K562 (cell line): ENCODE measurements around the gene DDX41. TPM values are rescaled to one million over a fixed set of nuclear protein-coding genes. Genes with fewer than 3 reads are reported as not detected.
A peak's percentile ranks its signal among the peaks of the same experiment; 100 is the strongest.

Experiments
- CBX3 ChIP-seq, 2 experiments: IDR thresholded peaks; 1 replicate in 1 of 2; 2 replicates in 1 of 2; pipeline ENCODE4 v1.6.1; 2012; ENCODE audit warnings: inconsistent platforms in 2 of 2, low read length in 2 of 2, borderline replicate concordance in 1 of 2, control low read depth in 1 of 2
- CBX5 ChIP-seq: IDR thresholded peaks from 2 replicates; pipeline ENCODE4 v1.6.1; 2014; ENCODE audit warnings: low read depth, borderline replicate concordance
- EHMT2 ChIP-seq: fragments of 450-650 bp; IDR thresholded peaks from 2 replicates; pipeline ENCODE4 v1.6.1; 2018; ENCODE audit warnings: antibody characterized with exemption
- ERF ChIP-seq: fragments of 450-650 bp; formaldehyde crosslinking; IDR thresholded peaks from 2 replicates; pipeline ENCODE4 v1.4.0; 2020; ENCODE audit warnings: mild to moderate bottlenecking, mixed read lengths
- FOXM1 ChIP-seq, 2 experiments: fragments of 450-650 bp in 1 of 2; sonication (generic) in 1 of 2; formaldehyde crosslinking in 1 of 2; IDR thresholded peaks; 2 replicates each; pipeline versions ENCODE4 v1.6.1 to v1.9.0; 2017 to 2022; ENCODE audit warnings: low read depth in 2 of 2, mild to moderate bottlenecking in 2 of 2, missing genetic modification reagents in 1 of 2, moderate library complexity in 1 of 2
- NR2C2 ChIP-seq, 2 experiments: fragments of 200-800 bp in 1 of 2; sonication (Bioruptor generic) in 1 of 2; sonication (generic) in 1 of 2; formaldehyde crosslinking in 1 of 2; IDR thresholded peaks; 2 replicates each; pipeline versions ENCODE4 v1.6.1 to v1.8.0; 2016 to 2022; ENCODE audit warnings: mild to moderate bottlenecking in 1 of 2, missing compliant biosample characterization in 1 of 2, missing genetic modification characterization in 1 of 2, missing genetic modification reagents in 1 of 2
- RFX7 ChIP-seq: fragments of 250-450 bp; sonication (Bioruptor Pico); IDR thresholded peaks from 2 replicates; pipeline ENCODE4 v1.5.1; 2021; ENCODE audit warnings: mild to moderate bottlenecking
- TEAD1 ChIP-seq, 2 experiments: fragments of 450-650 bp in 1 of 2; sonication (generic) in 1 of 2; formaldehyde crosslinking; IDR thresholded peaks; 2 replicates each; pipeline versions ENCODE4 v1.4.0 to v1.8.0; 2020 to 2022; ENCODE audit warnings: mild to moderate bottlenecking in 2 of 2, missing genetic modification reagents in 1 of 2
- TEAD4 ChIP-seq, 2 experiments: sonication (generic) in 1 of 2; formaldehyde crosslinking in 1 of 2; IDR thresholded peaks; 2 replicates each; pipeline versions ENCODE4 v1.6.1 to v1.8.0; 2012 to 2022; ENCODE audit warnings: borderline replicate concordance in 1 of 2, inconsistent platforms in 1 of 2, low read length in 1 of 2, mild to moderate bottlenecking in 1 of 2, missing genetic modification reagents in 1 of 2
- ZBTB11 ChIP-seq, 3 experiments: fragments of 200-800 bp in 1 of 3; fragments of 250-450 bp in 1 of 3; fragments of 450-650 bp in 1 of 3; sonication (Bioruptor Pico) in 1 of 3; sonication (Bioruptor generic) in 1 of 3; formaldehyde crosslinking in 1 of 3; IDR thresholded peaks; 2 replicates each; pipeline versions ENCODE4 v1.6.1 to v1.8.0; 2016 to 2022; ENCODE audit warnings: mild to moderate bottlenecking in 2 of 3, missing genetic modification characterization in 2 of 3, missing compliant biosample characterization in 1 of 3, moderate library complexity in 1 of 3
- ZNF146 ChIP-seq: IDR thresholded peaks from one replicate; pipeline ENCODE4 v1.6.1; 2018; ENCODE audit warnings: missing compliant biosample characterization; ENCODE audit not compliant: unreplicated experiment
- ZNF449 ChIP-seq: fragments of 250-450 bp; sonication (Bioruptor Pico); IDR thresholded peaks from 2 replicates; pipeline ENCODE4 v1.8.0; 2022; ENCODE audit warnings: moderate library complexity, mild to moderate bottlenecking, inconsistent platforms
- ZNF589 ChIP-seq: fragments of 200-800 bp; sonication (Bioruptor generic); IDR thresholded peaks from 2 replicates; pipeline ENCODE4 v1.6.1; 2016; ENCODE audit warnings: low read depth, missing genetic modification characterization, missing compliant biosample characterization
- polyA plus RNA-seq, 8 experiments: library from polyadenylated mRNA; depleted of rRNA in 4 of 8; stranded (reverse) in 5 of 8; unstranded in 3 of 8; fragments of >200 nt; fragmentation: Nextera tagmentation in 2 of 8; fragmentation: Illumina TruSeq in 1 of 8; extraction: Ambion mirVana in 2 of 8; extraction: Trizol in 1 of 8; gene quantifications; 2 replicates each; pipeline versions ENCODE4 v1.2.1 to v1.2.3, GENCODE V29; 2011 to 2014; ENCODE audit warnings: inconsistent platforms in 1 of 8, missing spikeins in 1 of 8
- total RNA-seq, 7 experiments: library from RNA; depleted of rRNA in 6 of 7; stranded (reverse); fragments of >200 nt in 6 of 7; fragmentation: Illumina TruSeq in 2 of 7; extraction: Trizol in 2 of 7; gene quantifications; 2 replicates each; pipeline versions ENCODE4 v1.2.1 to v1.2.3, GENCODE V29; 2011 to 2021; ENCODE audit warnings: low replicate concordance in 1 of 7
- TF ChIP-seq, protein P1 (sequence below), 2 experiments: IDR thresholded peaks in 1 of 2; conservative IDR thresholded peaks in 1 of 2; 2 replicates each; pipeline ENCODE4 v1.6.1; 2016; ENCODE audit warnings: low read depth in 2 of 2, mild to moderate bottlenecking in 1 of 2, missing compliant biosample characterization in 1 of 2, missing genetic modification characterization in 1 of 2, moderate library complexity in 1 of 2
- TF ChIP-seq, protein P2 (sequence below): fragments of 250-450 bp; sonication (Bioruptor Pico); IDR thresholded peaks from 2 replicates; pipeline ENCODE4 v1.8.0; 2022; ENCODE audit warnings: inconsistent platforms, mild to moderate bottlenecking, moderate library complexity, borderline replicate concordance

DDX41 gene
- total and polyA plus RNA-seq, 9 of the 15 experiments (the other 6 are each of a cell fraction or from before 2014, with no cell fraction given): 38.2 to 284 (median 116) TPM

GRCh38 chr5:177554474-177555111 lies 37.8 kb upstream of the DDX41 start, which contains the start of gene FAM193B (continued):
- TF ChIP-seq, protein P1, sequence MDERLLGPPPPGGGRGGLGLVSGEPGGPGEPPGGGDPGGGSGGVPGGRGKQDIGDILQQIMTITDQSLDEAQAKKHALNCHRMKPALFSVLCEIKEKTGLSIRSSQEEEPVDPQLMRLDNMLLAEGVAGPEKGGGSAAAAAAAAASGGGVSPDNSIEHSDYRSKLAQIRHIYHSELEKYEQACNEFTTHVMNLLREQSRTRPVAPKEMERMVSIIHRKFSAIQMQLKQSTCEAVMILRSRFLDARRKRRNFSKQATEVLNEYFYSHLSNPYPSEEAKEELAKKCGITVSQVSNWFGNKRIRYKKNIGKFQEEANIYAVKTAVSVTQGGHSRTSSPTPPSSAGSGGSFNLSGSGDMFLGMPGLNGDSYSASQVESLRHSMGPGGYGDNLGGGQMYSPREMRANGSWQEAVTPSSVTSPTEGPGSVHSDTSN (CRISPR knock-in tag; IDR thresholded peaks at IDR 0.05; ENCODE audit: low read depth): no peak
- TF ChIP-seq, protein P1 (tag; conservative IDR thresholded peaks at IDR 0.05; ENCODE audit: low read depth): no peak
- no peak for TF ChIP-seq FOXM1 (IDR thresholded peaks at IDR 0.05; ENCODE audit: low read depth)
- no peak for TF ChIP-seq FOXM1 (CRISPR knock-in tag; IDR thresholded peaks at IDR 0.05; ENCODE audit: low read depth)
- TF ChIP-seq EHMT2: 0 out of 2 replicates have a peak, but pooled peaks have one; percentile 20
- TF ChIP-seq RFX7 (CRISPR knock-in tag): no peak
- no peak for TF ChIP-seq ERF (CRISPR knock-in tag)
- TF ChIP-seq ZNF589 (CRISPR knock-in tag): no peak
- no peak for TF ChIP-seq ZNF146
- TF ChIP-seq ZNF449: no peak
- peak; percentile 99 for TF ChIP-seq NR2C2 (CRISPR knock-in tag; IDR thresholded peaks at IDR 0.05)
- peak; percentile 100 for TF ChIP-seq NR2C2 (tag; IDR thresholded peaks at IDR 0.05)
- TF ChIP-seq TEAD4 (IDR thresholded peaks at IDR 0.05; ENCODE audit: low read length): 0 out of 2 replicates have a peak, but pooled peaks have one; percentile 26
- no peak; the same call in 1 of the 2 replicates for TF ChIP-seq TEAD4 (CRISPR knock-in tag; IDR thresholded peaks at IDR 0.05; ENCODE audit: borderline replicate concordance)
- TF ChIP-seq CBX3 (IDR thresholded peaks at IDR 0.05; ENCODE audit: borderline replicate concordance in 1 of 2, low read length in 2 of 2): peak in 1 of 2 experiments; percentile 64; a peak in 1 of 3 replicates
- TF ChIP-seq CBX5: no peak
- peak in 1 of 3 experiments; percentile 79; a peak in 2 of 6 replicates for TF ChIP-seq ZBTB11 (CRISPR knock-in tag; IDR thresholded peaks at IDR 0.05)
- TF ChIP-seq TEAD1 (CRISPR knock-in tag; IDR thresholded peaks at IDR 0.05): 0 out of 4 replicates have a peak, but pooled peaks of 1 of the 2 experiments have one; percentile 26
- TF ChIP-seq, protein P2, sequence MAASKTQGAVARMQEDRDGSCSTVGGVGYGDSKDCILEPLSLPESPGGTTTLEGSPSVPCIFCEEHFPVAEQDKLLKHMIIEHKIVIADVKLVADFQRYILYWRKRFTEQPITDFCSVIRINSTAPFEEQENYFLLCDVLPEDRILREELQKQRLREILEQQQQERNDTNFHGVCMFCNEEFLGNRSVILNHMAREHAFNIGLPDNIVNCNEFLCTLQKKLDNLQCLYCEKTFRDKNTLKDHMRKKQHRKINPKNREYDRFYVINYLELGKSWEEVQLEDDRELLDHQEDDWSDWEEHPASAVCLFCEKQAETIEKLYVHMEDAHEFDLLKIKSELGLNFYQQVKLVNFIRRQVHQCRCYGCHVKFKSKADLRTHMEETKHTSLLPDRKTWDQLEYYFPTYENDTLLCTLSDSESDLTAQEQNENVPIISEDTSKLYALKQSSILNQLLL (CRISPR knock-in tag): no peak
